Measurements from ENCODE around the gene C20orf144.
"Not testable (repeated sequence)": the region's sequence is repeated elsewhere in the genome, so short reads cannot be mapped to it uniquely, and the experiment has no call there.

Gene C20orf144

GRCh38 chr20:33662172-33662571 lies at the start of gene C20orf144:
TSS of gene C20orf144 (plus strand) at chr20:33662327. CDS start at chr20:33662346, 19 bp downstream.
- DNase-seq, result no peak

- DNase-seq, result no peak
Observed at GRCh38 chr20:33621717-33622400, 40.3 kb upstream of the C20orf144 start.

DNA sequence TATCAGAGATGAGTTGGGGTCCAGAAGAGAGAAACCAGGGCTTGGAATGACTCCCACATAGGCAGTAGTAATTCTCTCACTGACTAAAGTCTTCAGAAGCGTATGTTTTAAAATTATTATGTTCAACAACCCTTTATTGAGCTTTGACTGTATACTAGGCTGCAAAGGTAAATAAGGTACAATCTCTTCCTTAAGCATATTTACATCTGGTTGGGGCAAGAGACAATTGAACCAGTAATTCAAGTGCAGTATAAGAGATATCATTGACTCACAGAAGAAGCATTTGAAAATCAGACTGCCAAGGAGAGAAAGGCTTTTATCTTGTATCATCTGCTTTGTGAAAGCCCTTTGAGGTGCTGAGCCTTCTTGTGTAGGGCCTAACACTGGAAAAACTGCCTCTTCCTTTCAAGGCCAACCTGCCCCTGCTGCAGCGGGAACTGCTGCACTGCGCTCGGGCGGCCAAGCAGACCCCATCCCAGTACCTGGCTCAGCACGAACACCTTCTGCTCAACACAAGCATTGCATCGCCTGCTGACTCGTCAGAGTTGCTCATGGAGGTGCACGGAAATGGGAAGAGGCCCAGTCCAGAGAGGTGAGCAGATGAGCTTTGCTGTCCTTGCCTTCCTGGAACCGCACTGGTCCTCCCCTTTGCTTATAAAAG lies 39.3 kb upstream of the C20orf144 start:
- no peak for DNase-seq

DNA sequence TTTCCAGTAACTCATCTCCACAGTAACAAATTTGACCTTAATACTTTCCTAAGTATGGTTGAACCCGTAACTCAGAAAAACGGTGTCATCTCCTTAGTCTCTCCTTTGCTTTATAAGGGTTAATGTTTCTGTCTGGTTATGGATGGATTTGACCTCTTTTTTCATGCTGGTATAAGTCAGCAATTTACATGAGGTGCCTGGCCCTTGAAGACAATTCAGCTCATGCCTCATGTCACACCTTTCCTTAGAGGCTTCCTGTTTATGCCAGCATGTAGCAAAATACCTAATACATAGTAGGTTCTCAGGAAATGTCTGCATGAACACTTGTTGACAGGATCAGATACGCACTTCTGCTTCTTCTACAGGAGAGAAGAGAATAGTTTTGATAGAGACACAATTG lies 37.7 kb upstream of the C20orf144 start:
- no peak for DNase-seq

- DNase-seq, result no peak
Observed at GRCh38 chr20:33626190-33626589, 35.9 kb upstream of the C20orf144 start.

- DNase-seq, result no peak
Observed at GRCh38 chr20:33627577-33628216, 34.4 kb upstream of the C20orf144 start.

- DNase-seq, result no peak
Observed at GRCh38 chr20:33629533-33629932, 32.6 kb upstream of the C20orf144 start.

DNA sequence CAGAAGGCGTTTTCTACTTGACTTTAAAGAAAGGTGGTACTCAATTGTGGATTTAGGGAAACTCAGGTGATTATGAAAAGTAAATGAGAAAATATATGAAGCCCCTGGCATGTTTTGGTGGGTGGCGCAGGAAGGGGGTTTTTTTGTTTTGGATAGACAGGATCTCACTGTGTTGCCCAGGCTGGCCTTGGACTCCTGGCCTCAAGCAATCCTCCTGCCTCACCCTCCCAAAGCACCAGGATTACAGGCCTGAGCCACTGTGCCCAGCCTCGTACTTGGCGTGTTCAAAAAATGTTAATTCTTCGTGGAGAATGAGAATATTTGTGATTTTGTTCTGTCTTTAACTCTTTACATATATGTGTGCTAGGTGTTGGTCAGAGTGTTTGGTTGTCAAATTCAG lies 32.1 kb upstream of the C20orf144 start:
- DNase-seq, result no peak

DNA sequence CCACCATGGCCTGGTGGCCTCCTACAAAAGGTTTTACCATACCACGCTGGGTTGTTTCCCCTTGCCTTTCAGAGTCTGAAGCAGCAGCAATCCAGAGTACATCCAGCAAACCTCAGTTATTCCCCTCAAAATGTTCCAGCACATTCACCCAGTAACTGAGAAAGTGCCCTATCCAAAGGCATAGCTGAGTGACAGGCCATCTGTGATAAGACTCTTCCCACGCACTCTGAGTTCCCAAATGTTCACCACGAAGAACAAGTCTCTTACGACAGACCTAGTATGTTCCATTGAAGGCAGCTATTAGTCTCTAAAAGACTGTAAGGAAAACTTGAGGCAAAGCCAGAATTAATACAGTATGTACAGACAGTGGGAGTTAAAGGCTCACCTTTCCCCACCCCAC lies 31.6 kb upstream of the C20orf144 start:
- DNase-seq, result no peak

GRCh38 chr20:33631910-33632309 lies 30.2 kb upstream of the C20orf144 start:
- DNase-seq, result not testable (repeated sequence)

DNA sequence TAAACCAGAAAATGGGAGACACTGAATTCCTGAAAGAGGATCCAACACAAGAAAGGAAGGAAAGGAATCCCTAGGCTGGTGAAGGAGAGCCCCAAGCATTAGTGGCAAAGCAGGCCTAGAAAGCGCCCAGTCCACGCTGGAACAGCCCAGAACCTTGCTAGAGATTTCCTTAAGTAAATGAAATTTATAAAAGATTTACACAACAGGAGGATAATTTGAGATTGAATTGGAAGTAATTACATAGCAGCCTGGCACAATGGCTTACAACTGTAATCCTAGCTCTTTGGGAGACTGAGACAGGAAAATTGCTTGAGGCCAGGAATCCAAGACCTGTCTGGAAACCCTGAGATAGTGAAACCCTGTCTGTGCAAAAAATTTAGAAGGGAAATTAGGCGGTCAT lies 26.8 kb upstream of the C20orf144 start:
- DNase-seq, result no peak

DNA sequence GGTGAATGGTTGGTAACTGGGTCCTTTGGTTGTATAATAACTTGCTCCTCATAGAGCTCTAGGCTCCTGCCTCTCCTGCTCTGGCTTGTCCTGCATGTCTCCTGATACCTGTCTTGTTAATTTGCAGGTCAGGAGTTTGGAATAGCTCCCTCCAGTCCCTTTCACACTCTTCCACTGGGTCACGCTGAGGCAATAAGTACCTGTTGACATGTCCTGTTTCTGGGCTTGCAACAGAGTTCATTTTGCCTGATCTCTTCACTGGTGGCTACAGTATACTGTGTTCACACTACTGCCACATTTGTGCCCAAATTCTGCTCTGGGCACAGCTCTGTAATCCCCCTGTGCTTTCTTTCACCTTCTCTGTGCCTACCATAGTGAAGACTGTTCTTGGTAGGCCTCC lies 25.4 kb upstream of the C20orf144 start:
- no peak for DNase-seq

GRCh38 chr20:33640287-33640686 lies 21.8 kb upstream of the C20orf144 start:
- DNase-seq, result no peak

- DNase-seq, result no peak
Observed at GRCh38 chr20:33644313-33645071, 17.6 kb upstream of the C20orf144 start.

DNA sequence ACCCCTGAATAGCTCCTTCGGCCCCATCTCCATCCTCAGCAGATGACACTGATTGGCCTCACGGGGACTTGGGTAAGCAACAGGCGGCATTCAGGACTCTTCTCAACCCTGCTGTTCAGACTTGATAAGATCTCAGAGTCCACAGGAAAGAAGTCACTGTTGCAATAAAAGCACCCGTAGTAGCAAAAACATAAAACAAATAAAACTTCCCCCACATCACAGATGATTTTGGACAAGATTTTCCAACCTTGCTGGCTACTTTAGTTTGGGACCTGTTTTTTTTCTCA lies 17.1 kb upstream of the C20orf144 start:
- no peak for DNase-seq

DNA sequence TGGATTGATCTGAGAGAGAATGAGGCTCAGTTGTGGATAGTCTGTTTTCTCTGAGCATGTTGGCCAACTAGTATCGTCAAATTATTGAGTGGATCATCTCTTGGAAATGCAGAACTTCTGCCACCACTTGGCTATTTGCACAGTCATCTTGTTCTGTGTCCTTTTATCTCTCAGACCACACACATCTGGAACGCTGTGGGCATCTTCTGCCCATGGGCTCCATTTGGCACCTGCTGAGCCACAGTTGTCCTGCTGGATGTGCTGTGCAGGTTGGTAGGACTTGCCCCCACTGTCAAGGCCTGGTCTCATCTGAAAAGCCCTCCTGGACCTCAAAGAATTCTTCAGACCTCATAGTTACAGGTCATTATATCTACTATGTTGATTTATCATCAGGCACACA lies 16.7 kb upstream of the C20orf144 start:
- no peak for DNase-seq

DNA sequence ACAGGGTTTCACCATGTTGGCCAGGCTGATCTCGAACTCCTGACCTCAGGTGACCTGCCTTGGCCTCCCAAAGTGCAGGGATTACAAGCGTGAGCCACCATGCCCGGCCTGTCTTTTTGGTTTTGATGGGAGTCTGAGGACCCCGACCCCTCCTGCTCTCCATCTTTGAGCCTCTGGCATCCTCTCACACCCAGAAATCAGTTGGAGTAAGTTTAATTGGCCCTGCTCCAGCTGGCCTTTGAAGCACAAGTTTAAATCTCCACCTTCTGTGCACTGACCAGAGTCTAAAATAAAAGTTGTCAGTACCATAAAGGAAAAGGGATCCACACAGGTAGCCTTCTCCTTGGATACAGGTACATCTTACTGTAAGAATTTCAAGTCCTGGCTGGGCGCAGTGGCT lies 15.9 kb upstream of the C20orf144 start:
- no peak for DNase-seq

- not testable (repeated sequence) for DNase-seq
Observed at GRCh38 chr20:33646959-33647602, 15.0 kb upstream of the C20orf144 start.

DNA sequence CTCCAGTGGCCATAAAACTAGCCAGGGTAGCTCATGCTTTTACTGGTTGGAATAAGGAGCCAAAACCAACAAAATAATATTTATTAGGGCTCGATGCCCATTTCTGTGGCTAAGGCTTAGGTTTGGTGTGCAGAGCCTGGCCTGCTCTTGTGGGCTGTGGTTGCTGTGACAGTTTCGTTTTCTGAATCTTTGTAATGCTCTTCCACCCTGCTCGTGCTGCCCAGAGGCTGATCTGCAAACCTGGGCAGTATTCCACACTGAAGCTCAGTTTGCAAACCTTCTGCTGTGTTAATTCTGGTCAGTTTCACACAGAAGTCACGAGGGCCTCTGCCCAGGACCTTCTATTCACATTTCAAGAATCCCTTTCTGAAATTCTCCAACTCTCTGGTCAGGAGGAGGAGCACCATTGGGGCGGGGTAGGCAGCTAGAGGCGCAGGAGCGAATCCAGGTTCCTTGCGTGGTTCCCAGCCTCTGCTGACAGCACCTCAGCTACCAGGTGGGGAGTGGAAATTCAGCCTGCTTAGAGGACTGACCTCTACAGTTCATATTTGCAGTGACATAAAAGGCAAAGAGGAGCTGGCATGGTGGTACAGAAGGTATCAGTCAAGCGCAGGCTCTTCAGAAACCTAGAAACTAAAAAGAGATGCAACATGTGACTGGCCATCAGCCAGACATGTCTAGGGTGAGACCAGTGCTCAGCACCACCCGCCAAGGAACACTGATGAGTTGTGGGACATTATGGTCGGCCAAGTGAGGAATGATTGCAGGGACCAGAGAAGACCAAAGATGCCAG lies 14.3 kb upstream of the C20orf144 start:
- no peak for DNase-seq

DNA sequence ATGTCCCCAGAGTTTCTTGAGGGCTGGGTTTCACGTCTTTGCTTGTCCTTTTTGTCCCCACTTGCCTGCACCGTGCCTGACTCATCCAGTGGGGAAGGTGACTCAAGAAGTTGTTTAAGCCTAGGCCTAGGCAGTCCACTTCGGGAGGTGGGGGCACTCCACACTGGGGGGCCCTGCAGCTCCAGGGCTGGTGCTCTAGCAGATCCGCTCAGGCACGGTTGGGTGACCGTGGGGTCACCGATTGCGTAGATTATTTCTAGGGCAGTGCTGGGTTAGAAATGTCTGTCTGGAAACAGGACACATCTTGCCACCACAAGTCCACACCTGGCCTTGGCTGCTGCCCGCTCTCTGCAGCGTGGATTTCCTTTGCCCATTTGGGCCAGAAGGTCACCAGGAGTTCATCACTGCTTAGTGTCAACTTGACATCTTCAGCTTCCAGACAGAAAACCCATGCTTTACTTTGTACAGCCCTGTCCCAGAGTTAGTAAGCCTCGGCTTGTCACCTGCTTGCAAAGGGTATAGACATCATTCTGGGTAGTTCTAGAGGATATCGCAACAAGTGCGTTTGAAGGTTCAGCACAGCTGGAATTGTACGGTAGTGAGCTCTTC lies 13.6 kb upstream of the C20orf144 start:
- DNase-seq, result no peak

- peak; percentile 61 for DNase-seq
Observed at GRCh38 chr20:33649201-33649681, 12.9 kb upstream of the C20orf144 start.
